WTC11 (cell line): Measurements from ENCODE around the gene GALNT7. TPM values are rescaled to one million over a fixed set of nuclear protein-coding genes. Genes with fewer than 3 reads are reported as not detected.

Source experiments
- ATAC-seq: fragments of 200-7000 bp; cut with Tn5 transposase; 2 replicates; pipeline ENCODE4 v1.10.0; 2021; ENCODE audit warnings: mild to moderate bottlenecking, moderate library complexity
- Bru-seq: library from RNA; stranded (reverse); fragments of 400-500 nt; gene quantifications from one replicate; lab custom pipeline; 2021; lab: Mats Ljungman, UMichigan
- CTCF ChIA-PET: fragments of 300-600 bp; sonication (Branson Sonifier 250); formaldehyde crosslinking; loops from one replicate; lab custom pipeline; 2021; ENCODE audit warnings: antibody characterized with exemption; lab: Charles Lee
- POLR2A ChIA-PET: fragments of 350-600 bp; sonication (Branson Sonifier 250); formaldehyde crosslinking; loops from one replicate; lab custom pipeline; 2021; ENCODE audit warnings: antibody characterized with exemption; lab: Charles Lee
- DNase-seq: peaks from one replicate; pipeline ENCODE4 v3.0.0; 2021; ENCODE audit warnings: low spot score
- H3K27ac Mint-ChIP-seq: 2 replicates; pipeline ENCODE4 v1.8.0; 2021; ENCODE audit warnings: mixed read lengths
- H3K27me3 Mint-ChIP-seq: 2 replicates; pipeline ENCODE4 v1.8.0; 2021; ENCODE audit warnings: low read depth, mild to moderate bottlenecking, moderate library complexity, mixed read lengths
- H3K36me3 Mint-ChIP-seq: 2 replicates; pipeline ENCODE4 v1.8.0; 2021; ENCODE audit warnings: mixed read lengths
- H3K4me1 Mint-ChIP-seq: 2 replicates; pipeline ENCODE4 v1.8.0; 2022; ENCODE audit warnings: mixed read lengths
- H3K4me3 Mint-ChIP-seq: 2 replicates; pipeline ENCODE4 v1.8.0; 2021; ENCODE audit warnings: mild to moderate bottlenecking, moderate library complexity, mixed read lengths
- H3K9me3 Mint-ChIP-seq: 2 replicates; pipeline ENCODE4 v1.8.0; 2021; ENCODE audit warnings: mixed read lengths
- AFF4 ChIP-seq: sonication (generic); formaldehyde crosslinking; IDR thresholded peaks from 2 replicates; pipeline ENCODE4 v1.8.1; 2023; ENCODE audit warnings: mild to moderate bottlenecking, missing genetic modification reagents, borderline replicate concordance
- CBFB ChIP-seq: sonication (generic); formaldehyde crosslinking; IDR thresholded peaks from 2 replicates; pipeline ENCODE4 v1.8.1; 2022; ENCODE audit warnings: mild to moderate bottlenecking, low read depth, missing genetic modification reagents
- EMX1 ChIP-seq: fragments of 250-450 bp; sonication (Bioruptor Pico); IDR thresholded peaks from 2 replicates; pipeline ENCODE4 v1.8.0; 2021; ENCODE audit warnings: mild to moderate bottlenecking
- ESRRA ChIP-seq: sonication (generic); formaldehyde crosslinking; IDR thresholded peaks from 2 replicates; pipeline ENCODE4 v1.8.1; 2022; ENCODE audit warnings: mild to moderate bottlenecking, missing genetic modification reagents, borderline replicate concordance
- FOXP4 ChIP-seq: sonication (generic); formaldehyde crosslinking; IDR thresholded peaks from 2 replicates; pipeline ENCODE4 v1.8.0; 2022; ENCODE audit warnings: mild to moderate bottlenecking, missing genetic modification reagents
- GABPB1 ChIP-seq: sonication (generic); formaldehyde crosslinking; IDR thresholded peaks from 2 replicates; pipeline ENCODE4 v1.8.1; 2023; ENCODE audit warnings: mild to moderate bottlenecking, missing genetic modification reagents
- MYBL2 ChIP-seq: sonication (generic); formaldehyde crosslinking; IDR thresholded peaks from 2 replicates; pipeline ENCODE4 v1.8.1; 2023; ENCODE audit warnings: mild to moderate bottlenecking, moderate library complexity, missing genetic modification reagents
- NFATC4 ChIP-seq: fragments of 250-450 bp; sonication (Bioruptor Pico); IDR thresholded peaks from 2 replicates; pipeline ENCODE4 v1.9.0; 2021; ENCODE audit warnings: mild to moderate bottlenecking
- PRDM15 ChIP-seq: sonication (generic); formaldehyde crosslinking; IDR thresholded peaks from 2 replicates; pipeline ENCODE4 v1.8.0; 2022; ENCODE audit warnings: missing genetic modification reagents
- PRRX2 ChIP-seq: fragments of 250-450 bp; sonication (Bioruptor Pico); IDR thresholded peaks from 2 replicates; pipeline ENCODE4 v1.8.0; 2021; ENCODE audit warnings: mild to moderate bottlenecking
- TEAD1 ChIP-seq: sonication (generic); formaldehyde crosslinking; IDR thresholded peaks from 2 replicates; pipeline ENCODE4 v1.8.0; 2022; ENCODE audit warnings: mild to moderate bottlenecking, missing genetic modification reagents
- ZNF121 ChIP-seq: sonication (generic); formaldehyde crosslinking; IDR thresholded peaks from 2 replicates; pipeline ENCODE4 v1.8.0; 2023; ENCODE audit warnings: missing genetic modification reagents
- ZNF138 ChIP-seq: sonication (generic); formaldehyde crosslinking; conservative IDR thresholded peaks from 2 replicates; pipeline ENCODE4 v1.8.1; 2022; ENCODE audit warnings: mild to moderate bottlenecking, moderate library complexity, missing genetic modification reagents
- ZNF232 ChIP-seq: sonication (generic); formaldehyde crosslinking; IDR thresholded peaks from 2 replicates; pipeline ENCODE4 v1.8.0; 2022; ENCODE audit warnings: mild to moderate bottlenecking, missing genetic modification reagents
- long read RNA-seq, 3 experiments: library from RNA in 1 of 3; library from capped mRNA in 1 of 3; library from polyadenylated mRNA in 1 of 3; unstranded in 2 of 3; stranded (forward) in 1 of 3; transcript quantifications; one replicate each; pipeline ENCODE4 v2.0.0, GENCODE V29; 2021
- total RNA-seq: library from RNA; stranded (reverse); gene quantifications from 3 replicates; pipeline ENCODE4 v1.2.3, GENCODE V29; 2021
- TF ChIP-seq, protein P1 (sequence below): sonication (generic); formaldehyde crosslinking; IDR thresholded peaks from 2 replicates; pipeline ENCODE4 v1.8.0; 2023; ENCODE audit warnings: missing genetic modification reagents, mild to moderate bottlenecking, borderline replicate concordance

Gene GALNT7, protein sequence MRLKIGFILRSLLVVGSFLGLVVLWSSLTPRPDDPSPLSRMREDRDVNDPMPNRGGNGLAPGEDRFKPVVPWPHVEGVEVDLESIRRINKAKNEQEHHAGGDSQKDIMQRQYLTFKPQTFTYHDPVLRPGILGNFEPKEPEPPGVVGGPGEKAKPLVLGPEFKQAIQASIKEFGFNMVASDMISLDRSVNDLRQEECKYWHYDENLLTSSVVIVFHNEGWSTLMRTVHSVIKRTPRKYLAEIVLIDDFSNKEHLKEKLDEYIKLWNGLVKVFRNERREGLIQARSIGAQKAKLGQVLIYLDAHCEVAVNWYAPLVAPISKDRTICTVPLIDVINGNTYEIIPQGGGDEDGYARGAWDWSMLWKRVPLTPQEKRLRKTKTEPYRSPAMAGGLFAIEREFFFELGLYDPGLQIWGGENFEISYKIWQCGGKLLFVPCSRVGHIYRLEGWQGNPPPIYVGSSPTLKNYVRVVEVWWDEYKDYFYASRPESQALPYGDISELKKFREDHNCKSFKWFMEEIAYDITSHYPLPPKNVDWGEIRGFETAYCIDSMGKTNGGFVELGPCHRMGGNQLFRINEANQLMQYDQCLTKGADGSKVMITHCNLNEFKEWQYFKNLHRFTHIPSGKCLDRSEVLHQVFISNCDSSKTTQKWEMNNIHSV
- total RNA-seq (79.9 to 86.9 TPM (median 82.8 TPM) in 3 replicates), Bru-seq, nascent RNA (percentile 94 among the genes with signal in this experiment)
- long read RNA-seq, experiment 1, full-length matches to known transcripts, result 379 of 553 reads
- long read RNA-seq, experiment 1, partial matches to known transcripts, result 74 of 553 reads
- long read RNA-seq, experiment 1, other reads (novel, unspliced or antisense), result 100 of 553 reads
- long read RNA-seq, experiment 2, full-length matches to known transcripts, result 29 of 108 reads
- long read RNA-seq, experiment 2, partial matches to known transcripts, result 67 of 108 reads
- long read RNA-seq, experiment 2, other reads (novel, unspliced or antisense), result 12 of 108 reads
- long read RNA-seq, experiment 3, full-length matches to known transcripts, result 13 of 27 reads
- long read RNA-seq, experiment 3, partial matches to known transcripts, result 8 of 27 reads
- long read RNA-seq, experiment 3, other reads (novel, unspliced or antisense), result 6 of 27 reads

DNA sequence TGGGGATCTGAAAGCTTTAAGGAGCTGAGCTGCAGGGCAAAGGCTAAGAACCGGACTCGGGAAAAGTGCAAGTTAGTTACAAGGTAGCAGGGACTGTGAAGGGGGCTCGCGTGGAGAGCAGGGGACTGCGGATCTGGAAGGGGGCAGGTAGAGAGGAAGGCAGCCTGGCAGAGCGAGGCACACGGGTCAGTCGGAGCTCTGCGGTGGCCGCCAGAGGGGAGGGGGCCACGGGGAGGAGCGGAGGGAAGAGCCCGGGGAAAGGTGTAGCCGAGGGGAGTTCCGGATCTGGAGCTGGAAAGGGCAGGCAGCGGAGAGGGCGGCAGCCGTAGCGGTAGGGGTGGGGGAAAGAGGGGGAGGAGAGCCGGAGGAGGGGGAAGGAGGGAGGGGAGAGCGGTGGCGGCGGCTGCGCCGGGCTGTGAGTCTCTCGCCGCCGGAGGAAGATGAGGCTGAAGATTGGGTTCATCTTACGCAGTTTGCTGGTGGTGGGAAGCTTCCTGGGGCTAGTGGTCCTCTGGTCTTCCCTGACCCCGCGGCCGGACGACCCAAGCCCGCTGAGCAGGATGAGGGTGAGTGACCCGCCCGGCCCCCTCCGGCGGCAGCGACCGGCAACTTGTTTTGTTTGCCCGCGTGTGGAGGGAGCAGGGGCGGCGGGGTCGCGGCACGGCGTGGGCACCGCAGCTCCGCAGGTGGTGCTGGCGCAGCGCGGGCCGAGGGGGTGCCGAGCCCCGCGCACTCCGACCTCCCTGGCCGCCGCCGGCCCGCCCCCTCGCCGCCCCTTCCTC, at the start of gene GALNT7:
Gene GALNT7 (plus strand): TSS at position 416 of the 782 bp plus-strand sequence. CDS start 25 bp downstream, at position 441.
- ATAC-seq (peak; percentile 81), DNase-seq (peak; percentile 87)
- Mint-ChIP-seq H3K27me3 (no peaks in the 10 kb centered on the region), H3K36me3 (peaks cover 23% of the 10 kb centered on the region), H3K9me3 (no peaks in the 10 kb centered on the region), H3K27ac (peak within 1 kb of the TSS; percentile 98), H3K4me1 (peaks cover 50% of the 10 kb centered on the region), H3K4me3 (peak within 1 kb of the TSS; percentile 88)
- ChIA-PET POLR2A (interaction anchor here (0.6 to 1.7 kb wide), 12 partner anchors 18 to 546 kb away, joined by 3 to 13 read pairs (median 4); partner anchors contain the start of gene HMGB2), CTCF (interaction anchor here (0.7 to 2.4 kb wide), 10 partner anchors 74 to 155 kb away, joined by 3 to 25 read pairs (median 4); no protein-coding TSS in a partner anchor)
- TF ChIP-seq ZNF138 (CRISPR knock-in tag) (0 out of 2 replicates have a peak, but pooled peaks have one; percentile 55), GABPB1 (CRISPR knock-in tag) (no peak), ZNF121 (no peak), EMX1 (CRISPR knock-in tag) (no peak), MYBL2 (CRISPR knock-in tag) (no peak), PRRX2 (no peak), PRDM15 (peak; percentile 45; the same call in 1 of the 2 replicates), TEAD1 (CRISPR knock-in tag) (peak; percentile 57; the same call in 1 of the 2 replicates), NFATC4 (CRISPR knock-in tag) (no peak), CBFB (CRISPR knock-in tag) (no peak), ZNF232 (CRISPR knock-in tag) (peak; percentile 52; the same call in 1 of the 2 replicates), AFF4 (CRISPR knock-in tag) (0 out of 2 replicates have a peak, but pooled peaks have one; percentile 69), FOXP4 (CRISPR knock-in tag) (no peak), ESRRA (CRISPR knock-in tag) (no peak)
- TF ChIP-seq, protein P1, sequence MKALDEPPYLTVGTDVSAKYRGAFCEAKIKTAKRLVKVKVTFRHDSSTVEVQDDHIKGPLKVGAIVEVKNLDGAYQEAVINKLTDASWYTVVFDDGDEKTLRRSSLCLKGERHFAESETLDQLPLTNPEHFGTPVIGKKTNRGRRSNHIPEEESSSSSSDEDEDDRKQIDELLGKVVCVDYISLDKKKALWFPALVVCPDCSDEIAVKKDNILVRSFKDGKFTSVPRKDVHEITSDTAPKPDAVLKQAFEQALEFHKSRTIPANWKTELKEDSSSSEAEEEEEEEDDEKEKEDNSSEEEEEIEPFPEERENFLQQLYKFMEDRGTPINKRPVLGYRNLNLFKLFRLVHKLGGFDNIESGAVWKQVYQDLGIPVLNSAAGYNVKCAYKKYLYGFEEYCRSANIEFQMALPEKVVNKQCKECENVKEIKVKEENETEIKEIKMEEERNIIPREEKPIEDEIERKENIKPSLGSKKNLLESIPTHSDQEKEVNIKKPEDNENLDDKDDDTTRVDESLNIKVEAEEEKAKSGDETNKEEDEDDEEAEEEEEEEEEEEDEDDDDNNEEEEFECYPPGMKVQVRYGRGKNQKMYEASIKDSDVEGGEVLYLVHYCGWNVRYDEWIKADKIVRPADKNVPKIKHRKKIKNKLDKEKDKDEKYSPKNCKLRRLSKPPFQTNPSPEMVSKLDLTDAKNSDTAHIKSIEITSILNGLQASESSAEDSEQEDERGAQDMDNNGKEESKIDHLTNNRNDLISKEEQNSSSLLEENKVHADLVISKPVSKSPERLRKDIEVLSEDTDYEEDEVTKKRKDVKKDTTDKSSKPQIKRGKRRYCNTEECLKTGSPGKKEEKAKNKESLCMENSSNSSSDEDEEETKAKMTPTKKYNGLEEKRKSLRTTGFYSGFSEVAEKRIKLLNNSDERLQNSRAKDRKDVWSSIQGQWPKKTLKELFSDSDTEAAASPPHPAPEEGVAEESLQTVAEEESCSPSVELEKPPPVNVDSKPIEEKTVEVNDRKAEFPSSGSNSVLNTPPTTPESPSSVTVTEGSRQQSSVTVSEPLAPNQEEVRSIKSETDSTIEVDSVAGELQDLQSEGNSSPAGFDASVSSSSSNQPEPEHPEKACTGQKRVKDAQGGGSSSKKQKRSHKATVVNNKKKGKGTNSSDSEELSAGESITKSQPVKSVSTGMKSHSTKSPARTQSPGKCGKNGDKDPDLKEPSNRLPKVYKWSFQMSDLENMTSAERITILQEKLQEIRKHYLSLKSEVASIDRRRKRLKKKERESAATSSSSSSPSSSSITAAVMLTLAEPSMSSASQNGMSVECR (CRISPR knock-in tag), result peak; percentile 57
